Measurements from ENCODE around the gene RUBCNL.

- no peak for TF ChIP-seq POLR2A (IDR thresholded peaks at IDR 0.05; ENCODE audit: low read depth, low read length)
- TF ChIP-seq ELK1 (IDR thresholded peaks at IDR 0.05; ENCODE audit: borderline replicate concordance, low read depth, low read length): no peak
These were observed 9.3 kb upstream of the RUBCNL start for GRCh38 chr13:46396341-46396740.

Measured in IMR-90 (cell line).